Fibroblast of the aortic adventitia (primary cell): ENCODE data around the gene WNT7B. TPM values are rescaled to one million over a fixed set of nuclear protein-coding genes. Genes with fewer than 3 reads are reported as not detected.
"Not testable (repeated sequence)": the region's sequence is repeated elsewhere in the genome, so short reads cannot be mapped to it uniquely, and the experiment has no call there.

Experiments used
- DNase-seq: peaks from one replicate; pipeline ENCODE4 v3.0.0-alpha.2; 2010; ENCODE audit warnings: low read depth
- H3K4me3 ChIP-seq: 2 replicates; pipeline ENCODE4 v1.5.1; 2011; ENCODE audit warnings: low read depth, mild to moderate bottlenecking, control low read depth, low read length, moderate library complexity
- total RNA-seq: library from RNA; depleted of rRNA; stranded (reverse); fragments of >200 nt; gene quantifications from 2 replicates; pipeline ENCODE4 v1.2.3, GENCODE V29; 2012; ENCODE audit warnings: low replicate concordance
- TF ChIP-seq, protein P1 (sequence below): IDR thresholded peaks from 2 replicates; pipeline ENCODE4 v1.5.1; 2011; ENCODE audit warnings: mild to moderate bottlenecking, low read length, control low read depth, inconsistent platforms; ENCODE audit not compliant: insufficient read depth

Gene WNT7B
- total RNA-seq, 1 donor, result 0.18 TPM

DNA sequence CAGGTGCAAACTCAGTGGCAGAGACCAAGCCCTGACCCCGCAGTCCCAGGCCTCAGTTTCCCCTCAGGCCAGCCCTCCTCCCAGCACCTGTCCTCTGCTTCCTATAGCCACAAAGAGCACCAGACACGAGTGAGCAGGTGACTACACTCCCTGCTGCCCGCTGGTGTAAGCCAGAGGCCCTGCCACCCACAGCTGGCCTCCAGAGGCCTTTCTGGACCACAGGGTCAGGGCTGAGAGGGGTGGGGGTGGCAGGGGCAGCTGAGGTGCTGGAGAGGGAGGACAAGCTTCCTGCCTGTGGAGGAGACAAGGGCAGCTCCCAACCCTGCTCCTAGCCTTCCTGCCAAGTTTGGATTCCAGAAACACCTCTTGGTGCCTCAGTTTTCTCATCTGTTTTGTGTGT, 31.3 kb upstream of the WNT7B start:
- no peak overlapping the region for H3K4me3 ChIP-seq
- DNase-seq, result peak; percentile 40
- TF ChIP-seq, protein P1, sequence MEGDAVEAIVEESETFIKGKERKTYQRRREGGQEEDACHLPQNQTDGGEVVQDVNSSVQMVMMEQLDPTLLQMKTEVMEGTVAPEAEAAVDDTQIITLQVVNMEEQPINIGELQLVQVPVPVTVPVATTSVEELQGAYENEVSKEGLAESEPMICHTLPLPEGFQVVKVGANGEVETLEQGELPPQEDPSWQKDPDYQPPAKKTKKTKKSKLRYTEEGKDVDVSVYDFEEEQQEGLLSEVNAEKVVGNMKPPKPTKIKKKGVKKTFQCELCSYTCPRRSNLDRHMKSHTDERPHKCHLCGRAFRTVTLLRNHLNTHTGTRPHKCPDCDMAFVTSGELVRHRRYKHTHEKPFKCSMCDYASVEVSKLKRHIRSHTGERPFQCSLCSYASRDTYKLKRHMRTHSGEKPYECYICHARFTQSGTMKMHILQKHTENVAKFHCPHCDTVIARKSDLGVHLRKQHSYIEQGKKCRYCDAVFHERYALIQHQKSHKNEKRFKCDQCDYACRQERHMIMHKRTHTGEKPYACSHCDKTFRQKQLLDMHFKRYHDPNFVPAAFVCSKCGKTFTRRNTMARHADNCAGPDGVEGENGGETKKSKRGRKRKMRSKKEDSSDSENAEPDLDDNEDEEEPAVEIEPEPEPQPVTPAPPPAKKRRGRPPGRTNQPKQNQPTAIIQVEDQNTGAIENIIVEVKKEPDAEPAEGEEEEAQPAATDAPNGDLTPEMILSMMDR, result no peak

DNA sequence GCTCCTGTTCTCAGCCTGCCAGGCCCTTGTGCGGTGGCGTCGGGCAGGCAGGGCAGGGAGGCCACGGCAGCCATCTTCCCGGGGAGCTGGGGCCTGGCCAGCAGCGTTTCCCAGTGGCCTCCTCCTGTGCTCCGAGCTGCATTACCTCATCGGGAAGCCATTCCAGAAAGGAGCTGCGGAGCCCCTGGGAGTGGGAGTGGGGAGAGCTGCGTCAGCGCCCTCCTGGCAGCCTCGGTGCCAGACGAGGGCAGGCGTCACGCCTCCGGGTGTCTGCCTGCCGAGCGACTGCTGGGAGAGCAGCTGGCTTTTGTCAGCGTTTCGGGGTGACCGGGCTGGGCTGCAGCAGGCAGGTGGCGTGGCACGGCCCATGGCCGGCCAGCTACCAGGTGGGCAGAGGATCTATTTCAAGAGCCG, 30.9 kb upstream of the WNT7B start:
- peak overlapping the region; percentile 55 for H3K4me3 ChIP-seq
- TF ChIP-seq, protein P1, result no peak
- peak; percentile 97 for DNase-seq

DNA sequence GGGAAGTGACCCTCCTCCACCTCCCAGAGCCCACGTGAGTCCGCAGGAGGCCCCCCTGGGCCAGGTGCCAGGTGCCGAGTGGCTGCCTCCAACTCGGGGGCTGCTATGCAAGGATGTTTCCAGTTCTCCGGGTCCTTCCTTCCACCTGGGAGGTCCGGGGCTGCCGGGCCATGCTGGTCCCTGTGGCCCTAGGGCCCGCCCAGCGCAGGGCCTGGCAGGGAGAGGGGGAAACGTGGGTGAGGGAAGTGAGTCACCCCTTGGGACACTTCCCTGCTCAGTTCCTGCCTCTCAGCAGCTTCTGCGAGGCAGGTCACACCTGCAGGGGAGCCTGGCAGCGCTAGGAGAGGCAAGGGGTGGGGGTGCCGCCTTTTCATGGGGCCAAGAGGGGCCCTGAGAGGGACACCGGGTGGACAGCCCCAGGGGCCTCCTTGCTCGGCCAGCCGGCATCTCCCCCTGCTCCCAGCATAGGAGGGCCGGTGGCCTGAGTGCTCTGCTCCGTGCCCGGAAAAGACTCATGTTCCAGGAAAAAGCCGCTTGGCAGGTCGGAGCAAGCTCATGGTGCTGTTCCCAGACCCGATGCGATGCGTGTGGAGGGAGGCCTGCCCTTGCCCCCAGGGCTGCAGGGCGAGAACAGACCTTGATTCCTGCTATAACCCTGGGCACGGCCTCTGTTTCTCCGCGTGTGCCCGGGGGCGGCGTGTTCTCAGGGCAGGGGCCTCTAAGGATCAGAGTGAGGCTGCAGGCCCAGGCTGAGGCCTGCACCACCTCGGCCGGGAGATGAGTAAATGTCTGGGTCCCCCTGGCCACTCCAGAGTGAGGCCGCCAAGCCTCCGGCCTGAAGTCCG, 30.3 kb upstream of the WNT7B start:
- TF ChIP-seq, protein P1, result no peak
- DNase-seq, result peak; percentile 81
- peak overlapping the region; percentile 55 for H3K4me3 ChIP-seq

DNA sequence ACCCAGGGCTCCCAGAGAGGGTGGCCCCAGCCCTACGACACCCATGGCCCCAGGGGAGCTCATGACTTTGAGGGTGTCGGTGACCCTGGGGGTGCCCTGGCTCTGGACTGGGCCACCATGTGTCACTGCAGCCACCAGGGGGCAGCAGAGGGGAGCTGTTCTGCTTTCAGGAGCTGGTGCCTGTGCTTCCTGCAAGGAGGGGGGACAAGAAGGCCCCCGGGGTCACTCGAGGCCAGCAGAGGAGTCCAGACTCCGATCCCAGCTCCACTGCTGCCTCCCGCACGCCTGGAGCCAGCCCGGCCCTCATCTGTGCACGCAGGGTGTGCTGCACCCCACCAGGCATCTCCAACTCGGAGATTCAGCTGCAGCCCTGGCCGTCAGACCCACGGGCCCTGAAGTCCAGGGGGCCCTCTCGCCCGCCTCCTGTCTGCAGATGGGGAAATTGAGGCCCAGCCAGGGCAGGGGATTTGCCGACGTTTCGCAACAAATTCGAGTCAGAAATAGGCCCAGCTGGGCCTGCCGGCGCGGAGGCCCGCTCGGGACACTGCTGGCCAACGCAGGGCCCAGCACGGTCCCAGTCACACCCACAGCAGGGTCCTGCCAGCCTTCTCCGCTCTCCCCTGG, 29.5 kb upstream of the WNT7B start:
- DNase-seq, result peak; percentile 93
- TF ChIP-seq, protein P1, result peak; percentile 83
- peak overlapping the region; percentile 55 for H3K4me3 ChIP-seq

DNA sequence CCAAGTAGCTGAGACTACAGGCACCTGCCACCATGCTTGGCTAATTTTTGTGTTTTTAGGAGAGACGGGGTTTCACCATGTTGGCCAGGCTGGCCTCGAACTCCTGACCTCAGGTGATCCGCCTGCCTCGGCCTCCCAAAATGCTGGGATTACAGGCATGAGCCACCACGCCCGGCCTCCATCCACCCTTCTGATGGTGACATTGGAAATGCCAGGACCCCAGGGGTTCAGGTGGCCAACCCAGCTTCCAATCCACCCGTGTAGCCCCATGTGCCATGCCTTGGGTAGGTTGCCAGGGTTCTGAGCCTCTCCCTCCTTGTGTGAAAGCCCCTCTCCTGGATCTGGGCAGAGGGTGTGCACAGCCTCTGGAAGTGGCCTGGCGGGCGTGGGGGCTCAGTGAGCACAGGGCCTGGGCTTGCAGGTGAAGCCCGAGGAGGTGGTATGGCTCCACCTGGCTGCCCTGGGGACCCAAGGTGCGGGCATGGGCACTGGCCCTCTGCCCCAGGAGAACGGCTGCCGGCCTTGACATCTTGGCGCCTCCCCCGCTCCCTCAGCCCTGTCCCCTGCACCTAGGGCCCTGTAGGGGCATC, 28.2 kb upstream of the WNT7B start:
- DNase-seq, H3K4me3 ChIP-seq: not testable (repeated sequence)

DNA sequence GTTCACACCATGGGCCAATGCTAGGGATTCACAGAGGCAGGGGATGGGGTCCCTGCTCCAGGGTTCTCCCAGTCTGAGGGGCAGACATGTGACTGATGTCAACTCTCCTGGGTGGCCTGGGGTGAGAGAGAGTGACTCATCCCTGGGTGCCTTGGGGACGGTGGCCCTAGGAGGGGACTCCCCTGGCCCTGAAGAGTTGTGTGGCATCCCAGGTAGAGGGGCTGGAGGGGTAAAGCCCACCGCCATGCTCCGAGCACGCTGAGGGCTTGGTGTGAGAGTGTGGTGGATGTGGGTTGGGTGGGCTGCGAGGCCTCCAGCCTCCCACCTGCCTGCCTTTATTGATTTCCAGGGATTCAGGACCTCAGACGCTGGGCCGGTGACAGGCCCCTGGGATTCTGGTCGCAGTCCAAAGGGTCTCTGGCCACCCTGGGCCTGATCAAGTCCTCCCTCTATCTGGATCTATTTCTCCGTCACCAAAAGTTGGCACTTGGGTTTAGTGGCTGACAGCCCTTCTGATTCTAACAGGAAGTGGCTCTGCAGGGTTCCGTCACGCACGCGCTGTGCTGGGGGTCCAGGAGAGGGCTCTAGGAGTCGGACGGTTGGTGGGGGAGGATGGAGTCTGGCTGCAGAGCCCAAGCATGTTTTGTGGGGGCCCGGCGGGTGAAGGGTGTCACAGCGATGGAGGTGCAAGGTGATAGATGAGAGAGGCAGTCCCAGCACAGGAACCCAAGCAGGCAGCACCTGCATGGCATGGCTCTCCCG, 27.3 kb upstream of the WNT7B start:
- TF ChIP-seq, protein P1, result no peak
- no peak for DNase-seq
- no peak overlapping the region for H3K4me3 ChIP-seq
